22Rv1 (cell line): ENCODE data around the gene CACHD1.

ENCODE experiments used
- CTCF ChIP-seq: fragments of 450-650 bp; IDR thresholded peaks from 2 replicates; pipeline ENCODE4 v1.5.1; 2017; ENCODE audit warnings: mild to moderate bottlenecking
- ZFX ChIP-seq: fragments of 450-650 bp; IDR thresholded peaks from 2 replicates; pipeline ENCODE4 v1.6.1; 2017; ENCODE audit warnings: antibody characterized with exemption, borderline replicate concordance

GRCh38 chr1:64474665-64475439 lies 4.9 kb downstream of the CACHD1 start:
- no peak for TF ChIP-seq CTCF
- no peak for TF ChIP-seq ZFX
